HepG2 (cell line): ENCODE measurements around the gene CKAP2. TPM values are rescaled to one million over a fixed set of nuclear protein-coding genes. Genes with fewer than 3 reads are reported as not detected.
A peak's percentile ranks its signal among the peaks of the same experiment; 100 is the strongest.

Experiments used
- ARID5B ChIP-seq: IDR thresholded peaks from 2 replicates; pipeline ENCODE4 v1.4.0; 2020; ENCODE audit warnings: mild to moderate bottlenecking, missing genetic modification reagents
- ELF3 ChIP-seq: IDR thresholded peaks from 2 replicates; pipeline ENCODE4 v1.6.1; 2016; ENCODE audit warnings: missing genetic modification reagents, missing compliant biosample characterization
- ETV6 ChIP-seq: sonication (generic); formaldehyde crosslinking; conservative IDR thresholded peaks from 2 replicates; pipeline ENCODE4 v1.4.0; 2020; ENCODE audit warnings: missing genetic modification reagents
- FOXK1 ChIP-seq: sonication (generic); formaldehyde crosslinking; IDR thresholded peaks from 2 replicates; pipeline ENCODE4 v1.4.0; 2020; ENCODE audit warnings: low read depth, missing genetic modification reagents, borderline replicate concordance
- GPBP1L1 ChIP-seq: sonication (generic); formaldehyde crosslinking; IDR thresholded peaks from 2 replicates; pipeline ENCODE4 v1.5.0; 2020; ENCODE audit warnings: mild to moderate bottlenecking, missing genetic modification reagents
- NONO ChIP-seq, 2 experiments: fragments of 450-650 bp in 1 of 2; sonication (generic) in 1 of 2; formaldehyde crosslinking in 1 of 2; IDR thresholded peaks in 1 of 2; conservative IDR thresholded peaks in 1 of 2; 2 replicates each; pipeline versions ENCODE4 v1.6.1 to v1.8.0; 2017 to 2022; ENCODE audit warnings: mild to moderate bottlenecking in 1 of 2, missing genetic modification reagents in 1 of 2, moderate library complexity in 1 of 2
- NR2F2 ChIP-seq: IDR thresholded peaks from 2 replicates; pipeline ENCODE4 v1.6.1; 2012; ENCODE audit warnings: low read depth, inconsistent platforms, borderline replicate concordance
- SOX5 ChIP-seq: IDR thresholded peaks from 2 replicates; pipeline ENCODE4 v1.6.1; 2016; ENCODE audit warnings: borderline replicate concordance
- SOX6 ChIP-seq, 2 experiments: fragments of 450-650 bp in 1 of 2; sonication (generic) in 1 of 2; formaldehyde crosslinking in 1 of 2; IDR thresholded peaks; 2 replicates each; pipeline versions ENCODE4 v1.4.0 to v1.6.1; 2017 to 2020; ENCODE audit warnings: antibody characterized with exemption in 1 of 2, mild to moderate bottlenecking in 1 of 2, missing genetic modification reagents in 1 of 2
- ZBTB3 ChIP-seq: sonication (generic); formaldehyde crosslinking; IDR thresholded peaks from 2 replicates; pipeline ENCODE4 v1.4.0; 2020; ENCODE audit warnings: low read depth, mild to moderate bottlenecking, moderate library complexity, missing genetic modification reagents, borderline replicate concordance
- ZNF44 ChIP-seq: sonication (generic); formaldehyde crosslinking; IDR thresholded peaks from 2 replicates; pipeline ENCODE4 v1.5.1; 2020; ENCODE audit warnings: mild to moderate bottlenecking, missing genetic modification reagents
- ZNF557 ChIP-seq: sonication (generic); formaldehyde crosslinking; IDR thresholded peaks from 2 replicates; pipeline ENCODE4 v1.4.0; 2020; ENCODE audit warnings: missing genetic modification reagents
- polyA plus RNA-seq, 8 experiments: library from polyadenylated mRNA; depleted of rRNA in 3 of 8; stranded (reverse) in 7 of 8; unstranded in 1 of 8; fragments of >200 nt; fragmentation: Illumina TruSeq in 4 of 8; extraction: Trizol in 4 of 8; gene quantifications; 2 replicates each; pipeline versions ENCODE4 v1.2.1 to v1.2.3, GENCODE V29; 2011 to 2016; ENCODE audit warnings: low read depth in 4 of 8, missing spikeins in 1 of 8, mixed read lengths in 1 of 8; ENCODE audit not compliant: insufficient read depth in 1 of 8
- total RNA-seq, 5 experiments: library from RNA; depleted of rRNA; stranded (reverse); fragments of >200 nt; fragmentation: Illumina TruSeq; extraction: Trizol; gene quantifications; 2 replicates each; pipeline ENCODE4 v1.2.3, GENCODE V29; 2016; ENCODE audit warnings: low read depth in 1 of 5

CKAP2 gene
- total and polyA plus RNA-seq, 2 of the 13 experiments (the other 11 are each of a cell fraction or from before 2014, with no cell fraction given), result 6.7 to 40.3 TPM

- no peak for TF ChIP-seq ZNF557
- TF ChIP-seq NR2F2, result no peak
- peak; percentile 59; the same call in 1 of the 2 replicates for TF ChIP-seq ARID5B
- no peak for TF ChIP-seq NONO (IDR thresholded peaks at IDR 0.05)
- no peak for TF ChIP-seq NONO (CRISPR knock-in tag; conservative IDR thresholded peaks at IDR 0.05)
- no peak for TF ChIP-seq ZBTB3 (CRISPR knock-in tag)
- 0 out of 2 replicates have a peak, but pooled peaks have one; percentile 18 for TF ChIP-seq ELF3
- no peak for TF ChIP-seq ETV6 (CRISPR knock-in tag)
- TF ChIP-seq GPBP1L1 (CRISPR knock-in tag), result no peak
- no peak for TF ChIP-seq FOXK1 (CRISPR knock-in tag)
- TF ChIP-seq ZNF44 (CRISPR knock-in tag), result no peak
- TF ChIP-seq SOX6 (IDR thresholded peaks at IDR 0.05), result no peak
- peak; percentile 74 for TF ChIP-seq SOX6 (CRISPR knock-in tag; IDR thresholded peaks at IDR 0.05)
- TF ChIP-seq SOX5 (CRISPR knock-in tag), result peak; percentile 93
Measured at GRCh38 chr13:52428295-52428694, 27.0 kb upstream of the CKAP2 start (continued).
